ENCODE measurements around the gene ALG10. TPM values are rescaled to one million over a fixed set of nuclear protein-coding genes. Genes with fewer than 3 reads are reported as not detected.

The ALG10 gene
- total RNA-seq, 4 donors from 2014 or later: 7.6 to 8.9 (median 8.5) TPM

- no peak for TF ChIP-seq CTCF (IDR thresholded peaks at IDR 0.05; ENCODE audit: low read depth)
These were observed 1.2 kb upstream of the ALG10 start for GRCh38 chr12:34021071-34021470.

- TF ChIP-seq CTCF (IDR thresholded peaks at IDR 0.05; ENCODE audit: low read depth): no peak
These were observed 8.3 kb downstream of the ALG10 start for GRCh38 chr12:34030591-34030990.

- no peak for TF ChIP-seq CTCF (IDR thresholded peaks at IDR 0.05; ENCODE audit: low read depth)
These were observed 11.5 kb downstream of the ALG10 start for GRCh38 chr12:34033628-34034296.

- TF ChIP-seq CTCF (IDR thresholded peaks at IDR 0.05; ENCODE audit: low read depth): no peak
These were observed 24.3 kb downstream of the ALG10 start for GRCh38 chr12:34046570-34046969.

- TF ChIP-seq CTCF (IDR thresholded peaks at IDR 0.05; ENCODE audit: low read depth): no peak
These were observed 26.4 kb downstream of the ALG10 start for GRCh38 chr12:34048714-34049113.

- no peak for TF ChIP-seq CTCF (IDR thresholded peaks at IDR 0.05; ENCODE audit: low read depth)
These were observed 29.2 kb downstream of the ALG10 start for GRCh38 chr12:34051486-34051885.

GRCh38 chr12:34054938-34055337 lies 32.6 kb downstream of the ALG10 start:
- TF ChIP-seq CTCF (IDR thresholded peaks at IDR 0.05; ENCODE audit: low read depth): no peak

Small RNA genes lying within 50 kb of the gene (small RNA-seq; reads per million reads assigned to genes)
- 0.49 reads per million for gene RF00019
